ENCODE results near the gene SLC24A1.
"Not testable (repeated sequence)": the region's sequence is repeated elsewhere in the genome, so short reads cannot be mapped to it uniquely, and the experiment has no call there.

The SLC24A1 gene

DNA sequence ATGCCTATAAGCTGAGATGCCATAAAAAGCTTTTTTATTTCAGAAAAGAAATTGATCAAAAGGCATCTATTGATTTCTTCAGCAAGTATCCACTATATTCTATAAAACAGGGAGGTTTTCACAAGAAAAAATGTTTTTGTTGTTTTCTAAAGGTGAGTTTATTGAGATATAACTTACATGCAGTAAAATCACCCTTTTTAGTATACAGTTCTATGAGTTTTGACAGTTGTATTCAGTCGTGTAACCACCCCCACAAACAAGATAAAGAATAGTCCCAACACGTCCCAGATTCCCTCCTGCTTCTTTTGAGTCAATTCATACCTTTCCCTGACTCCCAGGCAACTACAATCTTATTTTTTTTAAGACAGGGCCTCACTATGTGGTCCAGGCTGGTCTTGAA, 18.6 kb upstream of the SLC24A1 start:
- no peak for DNase-seq (ENCODE audit: low read depth)
- TF ChIP-seq, protein P1, sequence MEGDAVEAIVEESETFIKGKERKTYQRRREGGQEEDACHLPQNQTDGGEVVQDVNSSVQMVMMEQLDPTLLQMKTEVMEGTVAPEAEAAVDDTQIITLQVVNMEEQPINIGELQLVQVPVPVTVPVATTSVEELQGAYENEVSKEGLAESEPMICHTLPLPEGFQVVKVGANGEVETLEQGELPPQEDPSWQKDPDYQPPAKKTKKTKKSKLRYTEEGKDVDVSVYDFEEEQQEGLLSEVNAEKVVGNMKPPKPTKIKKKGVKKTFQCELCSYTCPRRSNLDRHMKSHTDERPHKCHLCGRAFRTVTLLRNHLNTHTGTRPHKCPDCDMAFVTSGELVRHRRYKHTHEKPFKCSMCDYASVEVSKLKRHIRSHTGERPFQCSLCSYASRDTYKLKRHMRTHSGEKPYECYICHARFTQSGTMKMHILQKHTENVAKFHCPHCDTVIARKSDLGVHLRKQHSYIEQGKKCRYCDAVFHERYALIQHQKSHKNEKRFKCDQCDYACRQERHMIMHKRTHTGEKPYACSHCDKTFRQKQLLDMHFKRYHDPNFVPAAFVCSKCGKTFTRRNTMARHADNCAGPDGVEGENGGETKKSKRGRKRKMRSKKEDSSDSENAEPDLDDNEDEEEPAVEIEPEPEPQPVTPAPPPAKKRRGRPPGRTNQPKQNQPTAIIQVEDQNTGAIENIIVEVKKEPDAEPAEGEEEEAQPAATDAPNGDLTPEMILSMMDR (IDR thresholded peaks at IDR 0.05; ENCODE audit: control insufficient read depth, extremely low read depth, insufficient read depth): no peak
- H3K4me3 ChIP-seq (ENCODE audit: low read depth, low read length): no peak overlapping the region

- DNase-seq (ENCODE audit: low read depth): no peak
- TF ChIP-seq, protein P1 (IDR thresholded peaks at IDR 0.05; ENCODE audit: control insufficient read depth, extremely low read depth, insufficient read depth): no peak
- no peak overlapping the region for H3K4me3 ChIP-seq (ENCODE audit: low read depth, low read length)
Measured at GRCh38 chr15:65603559-65603958, 18.2 kb upstream of the SLC24A1 start.

- peak within 1 kb of the TSS; percentile 94 for H3K4me3 ChIP-seq (ENCODE audit: low read depth, low read length)
- TF ChIP-seq, protein P1 (IDR thresholded peaks at IDR 0.05; ENCODE audit: control insufficient read depth, extremely low read depth, insufficient read depth): peak; percentile 81
- peak; percentile 89 for DNase-seq (ENCODE audit: low read depth)
Measured at GRCh38 chr15:65610871-65611718, 10.6 kb upstream of the SLC24A1 start, which contains the start of gene INTS14. TSS of gene INTS14 (minus strand) at chr15:65611131. CDS start at chr15:65607380, 3,751 bp downstream.

GRCh38 chr15:65611888-65612615, 9.7 kb upstream of the SLC24A1 start:
- TF ChIP-seq, protein P1 (IDR thresholded peaks at IDR 0.05; ENCODE audit: control insufficient read depth, extremely low read depth, insufficient read depth): no peak
- peak overlapping the region; percentile 94 for H3K4me3 ChIP-seq (ENCODE audit: low read depth, low read length)
- no peak for DNase-seq (ENCODE audit: low read depth)

DNA sequence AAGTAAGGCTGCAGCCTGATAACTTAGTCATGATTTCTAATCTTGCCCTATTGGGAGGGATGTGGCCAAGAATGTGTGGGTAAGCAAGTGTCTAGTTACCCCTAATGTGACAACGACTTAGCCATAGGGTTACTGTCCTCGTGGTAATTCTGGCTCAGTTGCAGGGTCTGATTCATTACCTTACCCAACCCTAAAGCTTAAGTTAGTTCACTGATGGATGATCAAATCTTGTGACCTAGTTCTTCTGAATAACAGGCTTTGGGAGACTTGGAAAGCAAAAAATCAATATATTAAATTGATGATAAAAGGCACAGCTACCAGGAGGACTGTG, 9.2 kb upstream of the SLC24A1 start:
- TF ChIP-seq, protein P1 (IDR thresholded peaks at IDR 0.05; ENCODE audit: control insufficient read depth, extremely low read depth, insufficient read depth): no peak
- no peak for DNase-seq (ENCODE audit: low read depth)
- no peak overlapping the region for H3K4me3 ChIP-seq (ENCODE audit: low read depth, low read length)

GRCh38 chr15:65612949-65613744, 8.6 kb upstream of the SLC24A1 start:
- TF ChIP-seq, protein P1 (IDR thresholded peaks at IDR 0.05; ENCODE audit: control insufficient read depth, extremely low read depth, insufficient read depth): no peak
- no peak overlapping the region for H3K4me3 ChIP-seq (ENCODE audit: low read depth, low read length)
- no peak for DNase-seq (ENCODE audit: low read depth)

GRCh38 chr15:65615887-65616286, 5.9 kb upstream of the SLC24A1 start:
- not testable (repeated sequence) for DNase-seq (ENCODE audit: low read depth)

More at GRCh38 chr15:65615887-65616286, 5.9 kb upstream of the SLC24A1 start:
- not testable (repeated sequence) for H3K4me3 ChIP-seq (ENCODE audit: low read depth, low read length)
